DND-41 (cell line): ENCODE measurements around the gene CRYL1.

Source experiments
- ATAC-seq: fragments of 200-7000 bp; cut with Tn5 transposase; 3 replicates; pipeline ENCODE4 v1.9.1; 2021; ENCODE audit warnings: low read depth; ENCODE audit not compliant: insufficient read depth
- DNase-seq: peaks from one replicate; pipeline ENCODE4 v3.0.0-alpha.2; 2020
- H2AFZ ChIP-seq: 2 replicates; pipeline ENCODE4 v1.6.0; 2012; ENCODE audit warnings: low read depth, low read length
- H3K27ac ChIP-seq: 2 replicates; pipeline ENCODE4 v1.5.1; 2012; ENCODE audit warnings: low read length, inconsistent platforms
- H3K27me3 ChIP-seq: fragments of 200-600 bp; sonication (generic); 2 replicates; pipeline ENCODE4 v1.6.0; 2012; ENCODE audit warnings: low read length, mild to moderate bottlenecking, inconsistent platforms; ENCODE audit not compliant: insufficient read depth, poor library complexity
- H3K36me3 ChIP-seq: 2 replicates; pipeline ENCODE4 v1.5.1; 2012; ENCODE audit warnings: low read length, inconsistent platforms; ENCODE audit not compliant: insufficient read depth
- H3K4me1 ChIP-seq: 2 replicates; pipeline ENCODE4 v1.5.1; 2012; ENCODE audit warnings: mild to moderate bottlenecking, low read length; ENCODE audit not compliant: insufficient read depth
- H3K4me2 ChIP-seq: 2 replicates; pipeline ENCODE4 v1.6.0; 2012; ENCODE audit warnings: mild to moderate bottlenecking, moderate library complexity, low read length, inconsistent platforms; ENCODE audit not compliant: insufficient read depth
- H3K4me3 ChIP-seq, 2 experiments: fragments of 200-600 bp in 1 of 2; shearing (Covaris generic) in 1 of 2; 2 replicates each; pipeline ENCODE4 v1.5.1; 2012 to 2016; ENCODE audit warnings: inconsistent platforms in 2 of 2, low read length in 2 of 2, mild to moderate bottlenecking in 2 of 2, low read depth in 1 of 2, moderate library complexity in 1 of 2
- H3K79me2 ChIP-seq: 2 replicates; pipeline ENCODE4 v1.6.0; 2012; ENCODE audit warnings: low read length, inconsistent platforms; ENCODE audit not compliant: insufficient read depth
- H3K9ac ChIP-seq: 2 replicates; pipeline ENCODE4 v1.6.0; 2012; ENCODE audit warnings: low read depth, mild to moderate bottlenecking, inconsistent platforms, low read length, moderate library complexity
- H3K9me3 ChIP-seq: 2 replicates; pipeline ENCODE4 v1.5.1; 2012; ENCODE audit warnings: low read length, moderate library complexity, mild to moderate bottlenecking, inconsistent platforms; ENCODE audit not compliant: insufficient read depth, severe bottlenecking
- H4K20me1 ChIP-seq: 2 replicates; pipeline ENCODE4 v1.6.0; 2012; ENCODE audit warnings: low read length; ENCODE audit not compliant: insufficient read depth
- CTCF ChIP-seq: IDR thresholded peaks from 2 replicates; pipeline ENCODE4 v1.5.1; 2012; ENCODE audit warnings: borderline replicate concordance, low read length, moderate library complexity, mild to moderate bottlenecking; ENCODE audit not compliant: poor library complexity, severe bottlenecking; ENCODE audit errors: extremely low read depth
- EZH2 ChIP-seq: IDR thresholded peaks from 3 replicates; pipeline ENCODE4 v1.6.1; 2012; ENCODE audit warnings: borderline replicate concordance, low read depth, mild to moderate bottlenecking, moderate library complexity, low read length, inconsistent platforms; ENCODE audit not compliant: severe bottlenecking

CRYL1 gene

GRCh38 chr13:20430296-20430695 is 95.4 kb downstream of the CRYL1 start:
- DNase-seq (no peak), ATAC-seq (no peak)
- Histone ChIP-seq H3K36me3 (no peaks in the 10 kb centered on the region; the same call in 1 of the 2 replicates), H2AFZ (no peak overlapping the region), H3K27me3 (no peaks in the 10 kb centered on the region), H3K4me3 (no peak overlapping the region), H3K4me2 (no peak overlapping the region), H3K9me3 (no peaks in the 10 kb centered on the region), H3K79me2 (no peaks in the 10 kb centered on the region), H3K27ac (no peak overlapping the region), H3K4me1 (no peaks in the 10 kb centered on the region), H3K9ac (no peak overlapping the region), H4K20me1 (no peaks in the 10 kb centered on the region)
- no peak for TF ChIP-seq EZH2
- TF ChIP-seq CTCF: no peak

- no peak overlapping the region for H3K9ac ChIP-seq
- no peaks in the 10 kb centered on the region for H4K20me1 ChIP-seq
- H3K9me3 ChIP-seq: no peaks in the 10 kb centered on the region
- no peaks in the 10 kb centered on the region; the same call in 1 of the 2 replicates for H3K36me3 ChIP-seq
- TF ChIP-seq EZH2 (no peak), CTCF (no peak)
- H3K4me3 ChIP-seq: no peak overlapping the region
- H3K27me3 ChIP-seq: no peaks in the 10 kb centered on the region
- H3K4me2 ChIP-seq: no peak overlapping the region
- no peak overlapping the region for H2AFZ ChIP-seq
- H3K27ac ChIP-seq: no peak overlapping the region
- ATAC-seq: no peak
- no peak for DNase-seq
- H3K4me1 ChIP-seq: no peaks in the 10 kb centered on the region
- H3K79me2 ChIP-seq: no peaks in the 10 kb centered on the region
These were observed 96.0 kb downstream of the CRYL1 start for GRCh38 chr13:20429682-20430081.

- no peaks in the 10 kb centered on the region for H3K27me3 ChIP-seq
- no peak for DNase-seq
- TF ChIP-seq CTCF: no peak
- no peak for TF ChIP-seq EZH2
These were observed 96.7 kb downstream of the CRYL1 start for GRCh38 chr13:20428666-20429644.

More at GRCh38 chr13:20428666-20429644, 96.7 kb downstream of the CRYL1 start:
- no peak for ATAC-seq
- Histone ChIP-seq H3K4me3 (no peak overlapping the region), H4K20me1 (no peaks in the 10 kb centered on the region), H3K27ac (no peak overlapping the region), H3K36me3 (no peaks in the 10 kb centered on the region; the same call in 1 of the 2 replicates), H3K4me1 (no peaks in the 10 kb centered on the region), H3K9me3 (no peaks in the 10 kb centered on the region), H3K4me2 (no peak overlapping the region), H3K79me2 (no peaks in the 10 kb centered on the region), H3K9ac (no peak overlapping the region), H2AFZ (no peak overlapping the region)
